Naive thymus-derived CD4-positive, alpha-beta T cell (primary cell): Measurements from ENCODE around the gene ALOX12. TPM values are rescaled to one million over a fixed set of nuclear protein-coding genes. Genes with fewer than 3 reads are reported as not detected.

Experiments used
- ATAC-seq: fragments of 150-1000 bp; cut with Tn5 transposase; 2 replicates; pipeline ENCODE4 v1.10.0; 2021; ENCODE audit warnings: mild to moderate bottlenecking, moderate library complexity
- CTCF ChIA-PET: fragments of 350-600 bp; sonication (Branson Sonifier 250); formaldehyde crosslinking; loops from one replicate; lab custom pipeline; 2021; ENCODE audit warnings: antibody characterized with exemption; lab: Charles Lee
- POLR2A ChIA-PET: fragments of 350-600 bp; sonication (Branson Sonifier 250); formaldehyde crosslinking; loops from one replicate; lab custom pipeline; 2021; ENCODE audit warnings: antibody characterized with exemption, inconsistent platforms; lab: Charles Lee
- DNase-seq, 9 donors: peaks; one replicate each; pipeline versions ENCODE4 v3.0.0 to v3.0.0-alpha.2; 2020 to 2022; ENCODE audit warnings: mixed read lengths in 1 of 9
- H3K27ac ChIP-seq: one replicate; pipeline ENCODE4 v1.7.0; 2013; ENCODE audit warnings: mild to moderate bottlenecking, low read depth, low read length, moderate library complexity
- H3K27me3 ChIP-seq, 2 donors: one replicate each; pipeline ENCODE4 v1.7.0; 2013; ENCODE audit warnings: low read length in 2 of 2, mild to moderate bottlenecking in 2 of 2, moderate library complexity in 2 of 2; ENCODE audit not compliant: control insufficient read depth in 2 of 2, insufficient read depth in 2 of 2
- H3K36me3 ChIP-seq, 3 experiments: 1 replicate in 2 of 3; 2 replicates in 1 of 3; pipeline ENCODE4 v1.7.0; 2013; ENCODE audit warnings: low read length in 3 of 3, mild to moderate bottlenecking in 3 of 3, moderate library complexity in 1 of 3; ENCODE audit not compliant: insufficient read depth in 3 of 3, control insufficient read depth in 2 of 3
- H3K4me1 ChIP-seq, 2 donors: one replicate each; pipeline ENCODE4 v1.7.0; 2013; ENCODE audit warnings: low read length in 2 of 2, mild to moderate bottlenecking in 2 of 2, moderate library complexity in 1 of 2; ENCODE audit not compliant: control insufficient read depth in 2 of 2, insufficient read depth in 2 of 2
- H3K4me3 ChIP-seq: 2 replicates; pipeline ENCODE4 v1.7.0; 2013; ENCODE audit warnings: mild to moderate bottlenecking, low read length
- H3K9me3 ChIP-seq, 3 experiments: 1 replicate in 2 of 3; 2 replicates in 1 of 3; pipeline ENCODE4 v1.7.0; 2013; ENCODE audit warnings: low read length in 3 of 3; ENCODE audit not compliant: control insufficient read depth in 2 of 3
- H3K27ac Mint-ChIP-seq, 9 donors: one replicate each; pipeline ENCODE4 v1.8.0; 2020 to 2022; ENCODE audit warnings: mixed read lengths in 9 of 9, mild to moderate bottlenecking in 8 of 9, moderate library complexity in 5 of 9, inconsistent platforms in 2 of 9
- H3K27me3 Mint-ChIP-seq, 5 donors: one replicate each; pipeline ENCODE4 v1.8.0; 2021 to 2022; ENCODE audit warnings: mixed read lengths in 5 of 5, mild to moderate bottlenecking in 1 of 5
- H3K36me3 Mint-ChIP-seq, 5 donors: one replicate each; pipeline ENCODE4 v1.8.0; 2020 to 2022; ENCODE audit warnings: mixed read lengths in 5 of 5, mild to moderate bottlenecking in 3 of 5, inconsistent platforms in 1 of 5
- H3K4me1 Mint-ChIP-seq, 7 donors: one replicate each; pipeline ENCODE4 v1.8.0; 2020 to 2022; ENCODE audit warnings: mixed read lengths in 7 of 7, mild to moderate bottlenecking in 3 of 7, inconsistent platforms in 1 of 7
- H3K4me3 Mint-ChIP-seq, 10 donors: one replicate each; pipeline ENCODE4 v1.8.0; 2020 to 2022; ENCODE audit warnings: mild to moderate bottlenecking in 10 of 10, mixed read lengths in 10 of 10, moderate library complexity in 6 of 10, inconsistent platforms in 2 of 10
- H3K9me3 Mint-ChIP-seq, 11 donors: one replicate each; pipeline ENCODE4 v1.8.0; 2020 to 2022; ENCODE audit warnings: mixed read lengths in 11 of 11, mild to moderate bottlenecking in 4 of 11, inconsistent platforms in 1 of 11, moderate library complexity in 1 of 11
- intact Hi-C, 2 donors: fragments of 100-400 bp; cut with micrococcal nuclease; formaldehyde crosslinking; loops; one replicate each; pipeline ENCODE4 v1.15.1; 2023
- polyA plus RNA-seq, 2 donors: library from polyadenylated mRNA; unstranded; fragments of 300-500 nt; fragmentation: Illumina TruSeq; gene quantifications; one replicate each; pipeline ENCODE4 v1.2.3, GENCODE V29; 2021
- total RNA-seq, 6 experiments: library from RNA in 5 of 6; stranded (reverse) in 5 of 6; gene quantifications; 1 replicate in 5 of 6; 2 replicates in 1 of 6; pipeline ENCODE4 v1.2.3 and lab custom pipeline; 2021 to 2026

Gene ALOX12
- total and polyA plus RNA-seq, 7 experiments from 2014 or later, result 0.08 to 1.0 (median 0.48) TPM; not detected in 4

GRCh38 chr17:7018331-7018964, 22.6 kb downstream of the ALOX12 start:
- Histone ChIP-seq H3K4me3 (no peak overlapping the region), H3K9me3 (no peaks in the 10 kb centered on the region), H3K36me3 (peaks cover 0 to 13% (median 0%) of the 10 kb centered on the region in 3 experiments), H3K27me3 (no peaks in the 10 kb centered on the region), H3K4me1 (peaks cover 33 to 52% of the 10 kb centered on the region in 2 donors), H3K27ac (no peak overlapping the region)
- DNase-seq, result no peak
- peaks cover 0 to 1% (median 0%) of the 10 kb centered on the region in 11 donors for H3K9me3 Mint-ChIP-seq
- no peak for ATAC-seq
- ChIA-PET POLR2A (interaction anchor here (1.2 kb wide), 1 partner anchor 10 kb away, joined by 3 read pairs; no protein-coding TSS in a partner anchor), CTCF (interaction anchor here (0.7 kb wide), 2 partner anchors 15 to 75 kb away, joined by 3 to 4 read pairs; no protein-coding TSS in a partner anchor)
- H3K27me3 Mint-ChIP-seq, result no peaks in the 10 kb centered on the region
- H3K36me3 Mint-ChIP-seq, result peaks cover 0 to 19% (median 4%) of the 10 kb centered on the region in 5 donors
- peak overlapping the region in 4 of 9 donors; percentile 12 to 99 (median 50) for H3K27ac Mint-ChIP-seq
- intact Hi-C loops, result loop anchor here in 1 of 2 donors (10.0 kb wide), 4 partner anchors 264 to 1366 kb away; partner anchors contain the start of genes FGF11, RPL26, TMEM102 and XAF1
- peak overlapping the region in 1 of 10 donors; percentile 55 for H3K4me3 Mint-ChIP-seq
- peaks cover 24 to 76% (median 49%) of the 10 kb centered on the region in 7 donors for H3K4me1 Mint-ChIP-seq

DNA sequence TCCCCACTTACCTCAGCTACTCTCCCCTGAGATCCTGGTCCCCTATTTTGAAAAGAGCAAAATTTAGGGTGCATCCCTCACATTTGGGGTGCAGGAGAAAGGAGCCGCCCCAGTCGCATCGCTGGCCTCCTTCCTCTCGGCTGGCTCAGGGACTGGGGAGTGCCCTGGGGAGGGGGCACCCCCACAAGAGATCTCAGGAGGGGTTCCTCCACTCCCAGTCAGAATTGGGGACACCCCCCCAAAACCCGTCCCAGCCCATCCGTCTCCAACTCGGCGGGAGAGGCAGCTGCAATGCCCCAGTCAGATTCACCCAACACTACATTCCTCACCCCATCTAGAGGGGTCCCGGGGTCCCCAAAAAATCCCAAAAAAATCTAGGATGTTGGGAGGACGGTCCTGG, 23.5 kb downstream of the ALOX12 start:
- Histone ChIP-seq H3K27me3 (no peaks in the 10 kb centered on the region), H3K27ac (no peak overlapping the region), H3K4me1 (peaks cover 27 to 50% of the 10 kb centered on the region in 2 donors), H3K4me3 (no peak overlapping the region), H3K9me3 (no peaks in the 10 kb centered on the region), H3K36me3 (peaks cover 0 to 13% (median 0%) of the 10 kb centered on the region in 3 experiments)
- DNase-seq, result no peak
- peaks cover 17 to 78% (median 47%) of the 10 kb centered on the region in 7 donors for H3K4me1 Mint-ChIP-seq
- ATAC-seq, result no peak
- peaks cover 0 to 1% (median 0%) of the 10 kb centered on the region in 11 donors for H3K9me3 Mint-ChIP-seq
- H3K27ac Mint-ChIP-seq, result peak overlapping the region in 1 of 9 donors; percentile 78
- CTCF ChIA-PET, result interaction anchor here (0.9 to 1.5 kb wide), 2 partner anchors 105 to 107 kb away, joined by 3 read pairs; no protein-coding TSS in a partner anchor
- H3K36me3 Mint-ChIP-seq, result peaks cover 0 to 11% (median 4%) of the 10 kb centered on the region in 5 donors
- no peak overlapping the region for H3K4me3 Mint-ChIP-seq
- no peaks in the 10 kb centered on the region for H3K27me3 Mint-ChIP-seq
- intact Hi-C loops, result loop anchor here in 1 of 2 donors (10.0 kb wide), 4 partner anchors 265 to 1365 kb away; partner anchors contain the start of genes FGF11, RPL26, TMEM102 and XAF1
- POLR2A ChIA-PET, result interaction anchor here (1.2 to 2.4 kb wide), 2 partner anchors 10 to 22 kb away, joined by 3 to 8 read pairs; no protein-coding TSS in a partner anchor

DNA sequence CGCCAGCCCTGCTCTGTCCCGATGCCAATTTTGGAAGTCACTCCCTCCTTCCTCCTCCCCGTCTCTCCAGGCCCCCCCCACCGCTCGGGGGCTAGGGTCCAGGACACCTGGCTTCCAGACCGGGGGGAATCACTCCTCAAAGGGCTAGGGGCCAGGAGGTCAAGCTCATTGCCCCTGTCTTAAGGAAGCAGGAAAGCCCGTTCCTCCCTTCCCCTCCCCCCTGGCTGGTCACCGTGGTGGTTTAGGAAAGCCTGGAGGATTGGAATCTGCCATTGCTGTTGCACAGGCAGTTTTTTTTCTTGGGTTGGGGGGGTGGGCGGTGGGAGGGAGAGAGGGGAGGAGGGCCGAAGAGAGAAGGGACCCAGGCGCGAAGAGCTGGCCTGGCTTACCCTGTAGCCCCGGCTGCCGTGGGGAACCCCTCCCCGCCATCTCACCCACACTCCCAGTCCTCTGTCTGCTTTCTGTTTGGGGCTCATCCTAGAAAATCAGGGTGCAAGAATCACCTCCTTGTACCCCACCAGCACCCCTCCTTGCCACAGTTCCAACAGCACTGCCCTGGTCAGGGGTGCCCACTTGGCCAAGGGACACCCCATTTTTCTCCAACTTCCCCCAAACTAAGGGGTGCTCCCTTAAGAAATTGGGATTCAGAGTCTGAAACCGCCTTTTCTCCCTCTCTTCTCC, 24.1 kb downstream of the ALOX12 start:
- H3K36me3 Mint-ChIP-seq, result peaks cover 0 to 10% (median 4%) of the 10 kb centered on the region in 5 donors
- H3K27ac Mint-ChIP-seq, result peak overlapping the region in 3 of 9 donors; percentile 3 to 65 (median 25)
- CTCF ChIA-PET, result interaction anchor here (0.6 to 2.8 kb wide), 7 partner anchors 16 to 179 kb away, joined by 3 to 38 read pairs (median 4); no protein-coding TSS in a partner anchor
- Histone ChIP-seq H3K4me1 (peaks cover 27 to 50% of the 10 kb centered on the region in 2 donors), H3K9me3 (no peaks in the 10 kb centered on the region), H3K36me3 (peaks cover 0 to 13% (median 0%) of the 10 kb centered on the region in 3 experiments), H3K27ac (no peak overlapping the region), H3K4me3 (no peak overlapping the region), H3K27me3 (no peaks in the 10 kb centered on the region)
- H3K4me1 Mint-ChIP-seq, result peaks cover 17 to 82% (median 46%) of the 10 kb centered on the region in 7 donors
- POLR2A ChIA-PET, result interaction anchor here (1.2 to 6.2 kb wide), 3 partner anchors 10 to 22 kb away, joined by 3 to 50 read pairs (median 8); partner anchors contain the start of gene SLC16A13
- H3K27me3 Mint-ChIP-seq, result no peaks in the 10 kb centered on the region
- intact Hi-C loops, result loop anchor here (10.0 kb wide), 5 partner anchors 265 to 1365 kb away; partner anchors contain the start of genes CD68 (in 1 of the 2), FGF11 (in 1 of the 2), RPL26 (in 1 of the 2) and TMEM102 (in 1 of the 2)
- DNase-seq (no peak), ATAC-seq (no peak)
- no peaks in the 10 kb centered on the region for H3K9me3 Mint-ChIP-seq
- H3K4me3 Mint-ChIP-seq, result peak overlapping the region in 1 of 10 donors; percentile 4

DNA sequence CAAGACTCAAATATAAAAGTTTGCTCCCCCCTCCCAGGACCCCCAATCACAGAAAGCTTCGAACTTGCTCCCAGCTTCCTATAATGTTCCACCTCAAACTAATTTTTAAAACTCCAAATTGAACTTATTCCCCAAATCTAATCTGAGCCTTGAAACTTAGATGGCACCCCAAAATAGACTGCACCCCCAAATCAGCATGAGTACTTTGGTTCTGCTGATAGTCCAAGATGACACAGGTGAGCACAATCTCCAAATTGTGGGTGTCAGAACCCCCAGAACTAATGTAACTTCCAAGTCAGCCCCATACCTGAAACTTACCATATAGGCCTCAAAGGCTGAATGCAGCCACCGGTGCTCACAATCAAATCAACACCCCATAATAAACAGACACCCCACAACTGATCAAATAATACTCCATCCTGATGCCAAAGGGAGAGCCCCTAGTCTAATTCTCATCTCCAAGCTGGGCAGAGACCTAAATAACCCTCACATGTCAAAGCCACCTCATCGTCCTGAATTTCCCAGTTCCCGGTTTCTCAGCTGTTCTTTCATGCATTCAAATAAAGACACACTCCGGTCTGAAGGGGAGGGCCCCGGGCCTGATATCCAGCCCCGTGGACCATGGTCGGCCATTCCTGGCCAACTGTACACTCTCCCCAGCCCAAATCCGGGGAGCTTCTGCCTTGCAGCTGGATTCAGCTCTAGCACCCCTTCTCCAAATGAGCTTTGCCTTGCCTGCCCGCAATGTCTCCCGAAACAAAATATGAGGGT, 25.2 kb downstream of the ALOX12 start:
- no peak overlapping the region for H3K4me3 ChIP-seq
- H3K4me1 Mint-ChIP-seq, result peaks cover 17 to 72% (median 36%) of the 10 kb centered on the region in 7 donors
- POLR2A ChIA-PET, result interaction anchor here (0.6 to 6.2 kb wide), 7 partner anchors 8 to 458 kb away, joined by 3 to 50 read pairs (median 8); partner anchors contain the start of genes RNASEK, SLC16A13 and ZBTB4
- H3K27ac Mint-ChIP-seq, result peak overlapping the region in 6 of 9 donors; percentile 3 to 71 (median 53)
- ATAC-seq, result no peak
- intact Hi-C loops, result loop anchor here in 1 of 2 donors (10.0 kb wide), 1 partner anchor 554 kb away; the partner anchor contains the start of gene CD68
- no peaks in the 10 kb centered on the region for H3K27me3 ChIP-seq
- H3K4me1 ChIP-seq, result peaks cover 21 to 39% of the 10 kb centered on the region in 2 donors
- CTCF ChIA-PET, result interaction anchor here (0.6 to 2.8 kb wide), 17 partner anchors 9 to 1577 kb away, joined by 3 to 38 read pairs (median 4); partner anchors contain the start of genes RNASEK and SLC16A13
- no peaks in the 10 kb centered on the region for H3K9me3 Mint-ChIP-seq
- peak overlapping the region in 9 of 10 donors; percentile 4 to 84 (median 39) for H3K4me3 Mint-ChIP-seq
- no peak for DNase-seq
- H3K27me3 Mint-ChIP-seq, result no peaks in the 10 kb centered on the region
- H3K27ac ChIP-seq, result no peak overlapping the region
- H3K36me3 Mint-ChIP-seq, result peaks cover 0 to 10% (median 4%) of the 10 kb centered on the region in 5 donors
- no peaks in the 10 kb centered on the region for H3K9me3 ChIP-seq
- peaks cover 0 to 13% (median 0%) of the 10 kb centered on the region in 3 experiments for H3K36me3 ChIP-seq

- H3K9me3 Mint-ChIP-seq, result no peaks in the 10 kb centered on the region
- ATAC-seq (peak; percentile 81), DNase-seq (peak; percentile 52 to 86 (median 71))
- peak overlapping the region; percentile 44 for H3K4me3 ChIP-seq
- CTCF ChIA-PET, result interaction anchor here (0.6 to 2.8 kb wide), 15 partner anchors 9 to 1578 kb away, joined by 3 to 38 read pairs (median 4); partner anchors contain the start of genes RNASEK and SLC16A13
- H3K4me1 Mint-ChIP-seq, result peaks cover 17 to 61% (median 30%) of the 10 kb centered on the region in 7 donors
- H3K27me3 Mint-ChIP-seq, result no peaks in the 10 kb centered on the region
- H3K27ac ChIP-seq, result peak overlapping the region; percentile 48
- intact Hi-C loops, result loop anchor here (1.0 to 10.0 kb wide), 6 partner anchors 8 to 553 kb away; partner anchors contain the start of gene CD68 (in 1 of the 2)
- H3K36me3 ChIP-seq, result peaks cover 0 to 4% (median 0%) of the 10 kb centered on the region in 3 experiments
- no peaks in the 10 kb centered on the region for H3K27me3 ChIP-seq
- peaks cover 21 to 30% of the 10 kb centered on the region in 2 donors for H3K4me1 ChIP-seq
- H3K27ac Mint-ChIP-seq, result peak overlapping the region in 7 of 9 donors; percentile 17 to 92 (median 78)
- POLR2A ChIA-PET, result interaction anchor here (1.2 to 6.2 kb wide), 6 partner anchors 10 to 457 kb away, joined by 3 to 50 read pairs (median 8); partner anchors contain the start of genes RNASEK, SLC16A13 and ZBTB4
- H3K9me3 ChIP-seq, result no peaks in the 10 kb centered on the region
- H3K36me3 Mint-ChIP-seq, result peaks cover 0 to 10% (median 4%) of the 10 kb centered on the region in 5 donors
- H3K4me3 Mint-ChIP-seq, result peak overlapping the region; percentile 58 to 84 (median 78)
These were observed 26.3 kb downstream of the ALOX12 start for GRCh38 chr17:7021993-7022778.
